ENCODE data around the gene NRG4.
A peak's percentile ranks its signal among the peaks of the same experiment; 100 is the strongest.
"Not testable (repeated sequence)": the region's sequence is repeated elsewhere in the genome, so short reads cannot be mapped to it uniquely, and the experiment has no call there.

Gene NRG4

GRCh38 chr15:75927601-75928000 is 84.6 kb downstream of the NRG4 start:
- DNase-seq (ENCODE audit: low read depth in 2 of 2) = no peak

GRCh38 chr15:75926931-75927330 is 85.3 kb downstream of the NRG4 start:
- DNase-seq (ENCODE audit: low read depth in 2 of 2) = no peak

GRCh38 chr15:75925440-75925839 is 86.8 kb downstream of the NRG4 start:
- no peak for DNase-seq (ENCODE audit: low read depth in 2 of 2)

GRCh38 chr15:75924576-75924975 is 87.6 kb downstream of the NRG4 start:
- no peak for DNase-seq (ENCODE audit: low read depth in 2 of 2)

- no peak for DNase-seq (ENCODE audit: low read depth in 2 of 2)
These were observed 88.5 kb downstream of the NRG4 start for GRCh38 chr15:75923756-75924155.

GRCh38 chr15:75921732-75922703 is 90.2 kb downstream of the NRG4 start:
- DNase-seq (ENCODE audit: low read depth in 2 of 2) = no peak

- no peak for DNase-seq (ENCODE audit: low read depth in 2 of 2)
These were observed 92.1 kb downstream of the NRG4 start for GRCh38 chr15:75920079-75920478.

GRCh38 chr15:75918135-75918534 is 94.1 kb downstream of the NRG4 start:
- no peak for DNase-seq (ENCODE audit: low read depth in 2 of 2)

- DNase-seq (ENCODE audit: low read depth in 2 of 2) = no peak
These were observed 95.2 kb downstream of the NRG4 start for GRCh38 chr15:75916978-75917377.

GRCh38 chr15:75910355-75910754 is 101.9 kb downstream of the NRG4 start:
- not testable (repeated sequence) for DNase-seq (ENCODE audit: low read depth in 2 of 2)

GRCh38 chr15:75905231-75905630 is 107.0 kb downstream of the NRG4 start:
- no peak for DNase-seq (ENCODE audit: low read depth in 2 of 2)

- DNase-seq (ENCODE audit: low read depth in 2 of 2) = peak; percentile 89 to 91
These were observed 108.6 kb downstream of the NRG4 start, which contains the start of gene FBXO22 for GRCh38 chr15:75903331-75904239. Gene FBXO22, plus strand, starts transcription at chr15:75903878. Its CDS starts 86 bp downstream, at chr15:75903964.

- DNase-seq (ENCODE audit: low read depth in 2 of 2) = no peak
These were observed 110.1 kb downstream of the NRG4 start for GRCh38 chr15:75902129-75902557.

- no peak for DNase-seq (ENCODE audit: low read depth in 2 of 2)
These were observed 111.6 kb downstream of the NRG4 start for GRCh38 chr15:75900577-75900976.

GRCh38 chr15:75895731-75896130 is 116.5 kb downstream of the NRG4 start:
- DNase-seq (ENCODE audit: low read depth in 2 of 2) = no peak

GRCh38 chr15:75891895-75892294 is 120.3 kb downstream of the NRG4 start:
- no peak for DNase-seq (ENCODE audit: low read depth in 2 of 2)

Data from stimulated activated CD4-positive, alpha-beta T cell treated with anti-CD3 and anti-CD28 coated beads, Interleukin-12 subunit alpha, Interleukin-12 subunit beta, amount 100 ng/mL, for 24 hours (primary cell).